SK-N-MC (cell line): ENCODE results near the gene CCDC50.

Experiments used
- EZH2 ChIP-seq: fragments of 200-600 bp; sonication (generic); IDR thresholded peaks from one replicate; pipeline ENCODE4 v1.6.1; 2017; ENCODE audit warnings: antibody characterized with exemption
- FOXP2 ChIP-seq: optimal IDR thresholded peaks from 2 replicates; pipeline ENCODE3; 2011; ENCODE audit warnings: mild to moderate bottlenecking, moderate library complexity; ENCODE audit not compliant: insufficient read depth; ENCODE audit errors: extremely low read length, control extremely low read depth
- POLR2AphosphoS5 ChIP-seq: IDR thresholded peaks from 2 replicates; pipeline ENCODE4 v1.6.1; 2012; ENCODE audit warnings: mild to moderate bottlenecking, low read depth, low read length, borderline replicate concordance

DNA sequence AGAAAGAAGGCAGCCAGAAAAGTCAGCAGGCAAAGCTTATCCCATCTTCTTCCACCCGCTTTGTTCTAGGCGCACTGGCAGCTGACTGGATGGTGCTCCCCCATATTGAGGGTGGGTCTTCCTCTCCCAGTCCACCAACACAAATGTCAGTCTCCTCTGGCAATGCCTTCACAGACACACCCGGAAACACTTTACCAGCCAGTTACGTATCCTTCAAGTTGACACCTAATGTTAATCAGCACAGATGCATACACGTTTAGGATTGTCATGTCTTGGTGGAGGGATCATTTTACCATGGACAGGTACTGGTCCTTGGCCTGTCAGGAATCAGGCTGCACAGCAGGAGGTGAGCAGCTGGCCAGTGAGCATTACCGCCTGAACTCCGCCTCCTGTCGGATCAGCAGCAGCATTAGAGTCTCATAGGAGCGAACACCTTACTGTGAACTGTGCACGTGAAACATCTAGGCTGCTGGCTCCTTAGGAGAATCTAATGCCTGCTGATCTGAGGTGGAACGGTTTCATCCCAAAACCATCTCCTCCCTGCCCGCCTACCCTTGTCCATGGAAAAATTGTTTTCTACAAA lies 72.7 kb downstream of the CCDC50 start:
- no peak for TF ChIP-seq POLR2AphosphoS5
- no peak for TF ChIP-seq EZH2
- TF ChIP-seq FOXP2, result no peak
